Fibroblast of villous mesenchyme (primary cell): Measurements from ENCODE around the gene MARCHF11. TPM values are rescaled to one million over a fixed set of nuclear protein-coding genes. Genes with fewer than 3 reads are reported as not detected.

ENCODE experiments used
- DNase-seq: peaks from one replicate; pipeline ENCODE4 v3.0.0-alpha.2; 2010; ENCODE audit warnings: low read depth
- H3K4me3 ChIP-seq: 2 replicates; pipeline ENCODE4 v1.5.1; 2011; ENCODE audit warnings: low read depth, mild to moderate bottlenecking, low read length
- CTCF ChIP-seq: IDR thresholded peaks from 2 replicates; pipeline ENCODE4 v1.5.1; 2012; ENCODE audit warnings: low read depth, mild to moderate bottlenecking, low read length; ENCODE audit not compliant: insufficient read depth
- total RNA-seq: library from RNA; depleted of rRNA; stranded (reverse); fragments of >200 nt; gene quantifications from 2 replicates; pipeline ENCODE4 v1.2.3, GENCODE V29; 2012

The MARCHF11 gene, protein sequence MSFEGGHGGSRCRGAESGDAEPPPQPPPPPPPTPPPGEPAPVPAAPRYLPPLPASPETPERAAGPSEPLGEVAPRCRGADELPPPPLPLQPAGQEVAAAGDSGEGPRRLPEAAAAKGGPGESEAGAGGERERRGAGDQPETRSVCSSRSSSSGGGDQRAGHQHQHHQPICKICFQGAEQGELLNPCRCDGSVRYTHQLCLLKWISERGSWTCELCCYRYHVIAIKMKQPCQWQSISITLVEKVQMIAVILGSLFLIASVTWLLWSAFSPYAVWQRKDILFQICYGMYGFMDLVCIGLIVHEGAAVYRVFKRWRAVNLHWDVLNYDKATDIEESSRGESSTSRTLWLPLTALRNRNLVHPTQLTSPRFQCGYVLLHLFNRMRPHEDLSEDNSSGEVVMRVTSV
- total RNA-seq = not detected in 2 replicates

- TF ChIP-seq CTCF = no peak
- DNase-seq = no peak
- no peak within 1 kb of the TSS for H3K4me3 ChIP-seq
Measured at GRCh38 chr5:16179511-16179935, at the start of gene MARCHF11. Gene MARCHF11 (minus strand): TSS chr5:16179791. CDS start chr5:16179575, 216 bp downstream.

DNA sequence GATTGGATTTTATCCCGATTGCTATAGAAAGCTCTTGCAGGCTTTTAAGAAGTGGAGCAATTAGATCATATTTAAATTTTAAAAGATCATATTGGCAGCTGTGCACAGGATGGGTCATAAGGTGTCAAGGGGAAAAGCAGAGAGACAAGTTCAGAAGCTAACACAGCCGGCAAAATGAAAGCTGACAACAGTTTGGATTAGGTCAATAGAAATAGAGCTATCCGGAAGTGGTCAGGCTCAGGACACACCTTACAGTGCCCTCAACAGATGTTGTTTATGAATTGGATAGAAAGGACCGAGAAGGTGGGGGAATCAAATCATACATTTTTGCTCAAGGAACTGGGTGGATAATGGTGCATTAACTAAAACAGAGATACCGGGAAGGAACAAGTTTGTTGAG lies 46.3 kb upstream of the MARCHF11 start:
- no peak overlapping the region for H3K4me3 ChIP-seq
- TF ChIP-seq CTCF = no peak
- DNase-seq = no peak

- no peak overlapping the region for H3K4me3 ChIP-seq
- no peak for TF ChIP-seq CTCF
- no peak for DNase-seq
Measured at GRCh38 chr5:16192311-16192710, 12.7 kb upstream of the MARCHF11 start.

- DNase-seq = no peak
- H3K4me3 ChIP-seq = no peak overlapping the region
- no peak for TF ChIP-seq CTCF
Measured at GRCh38 chr5:16180789-16181082, 1.1 kb upstream of the MARCHF11 start.

DNA sequence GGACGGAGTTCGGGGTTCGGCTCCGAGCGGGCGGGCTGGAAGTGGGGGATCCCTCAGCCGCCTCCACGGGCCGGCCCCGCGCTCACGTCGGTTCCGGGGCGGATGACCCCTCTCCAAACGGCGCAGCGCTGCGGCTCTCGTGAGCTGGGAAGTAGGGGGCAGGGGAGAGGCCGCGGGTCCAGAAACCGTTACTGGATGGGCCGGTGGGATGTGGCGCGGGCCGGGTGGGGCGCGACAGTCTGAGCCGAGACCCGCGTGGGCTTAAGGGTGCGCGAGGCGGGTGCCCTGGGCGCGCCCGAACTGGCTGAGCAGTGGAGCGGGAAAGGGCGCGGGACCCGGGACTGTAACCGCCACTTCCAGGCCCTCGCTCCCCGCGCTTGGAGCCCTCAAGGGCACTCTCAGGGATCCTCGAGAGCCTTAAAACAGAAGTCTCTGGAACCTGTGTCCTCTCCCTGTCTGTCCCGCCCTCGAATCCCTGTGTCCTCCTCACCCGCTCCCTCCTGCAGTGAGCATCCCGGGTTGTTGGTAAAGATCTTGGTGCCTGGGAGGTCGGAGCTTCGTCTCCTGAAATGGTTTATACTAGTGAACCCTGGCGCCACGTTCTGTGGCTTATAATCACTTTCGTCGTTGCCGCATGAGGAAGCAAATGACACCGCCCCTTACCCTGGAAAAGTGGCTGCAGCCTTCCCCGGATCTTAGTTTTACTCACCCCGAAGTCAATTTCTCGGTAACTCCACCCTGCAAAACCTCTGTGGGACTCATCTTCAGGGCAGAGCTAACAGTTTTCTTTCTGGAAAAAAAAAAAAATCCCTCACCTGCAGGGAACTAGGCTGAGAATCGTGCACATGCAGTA lies 571 bp upstream of the MARCHF11 start:
- no peak for DNase-seq
- H3K4me3 ChIP-seq = no peak overlapping the region
- TF ChIP-seq CTCF = no peak

GRCh38 chr5:16178745-16179372 lies 732 bp downstream of the MARCHF11 start:
- H3K4me3 ChIP-seq = no peak overlapping the region
- DNase-seq = peak; percentile 48
- no peak for TF ChIP-seq CTCF
